ENCODE data around the gene ZBTB7A.

The ZBTB7A gene

DNA sequence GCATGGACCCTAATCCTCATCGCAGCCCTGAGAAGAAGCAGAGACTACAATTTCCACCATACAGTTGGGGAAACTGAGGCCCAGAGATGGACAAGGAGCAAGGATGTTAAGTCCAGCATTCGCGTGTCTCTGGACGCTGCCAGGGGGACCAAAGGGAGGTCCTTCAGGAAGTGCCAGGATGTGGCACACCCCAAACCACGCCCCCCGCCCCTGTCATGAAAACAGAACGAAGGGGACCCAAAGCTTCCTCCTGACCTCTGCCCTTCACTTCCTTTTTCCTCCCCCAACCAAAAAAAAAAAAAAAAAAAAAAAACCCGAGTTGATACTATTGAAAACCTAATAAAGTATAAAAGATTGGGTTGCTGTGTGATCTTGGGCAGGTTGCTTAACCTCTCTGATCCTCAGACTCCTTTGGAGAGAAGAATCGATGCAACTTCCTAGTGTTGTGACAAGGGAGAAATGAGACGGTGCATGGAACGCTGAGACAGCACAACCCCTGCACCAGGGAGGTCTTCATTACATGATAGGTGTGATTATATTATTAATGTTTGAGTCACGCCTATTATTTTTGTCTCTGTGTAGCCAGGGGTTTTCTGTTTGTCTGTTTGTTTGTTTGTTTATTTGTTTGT, 2.7 kb upstream of the ZBTB7A start:
- no peak for FAIRE-seq
- DNase-seq (ENCODE audit: low spot score): no peak

DNA sequence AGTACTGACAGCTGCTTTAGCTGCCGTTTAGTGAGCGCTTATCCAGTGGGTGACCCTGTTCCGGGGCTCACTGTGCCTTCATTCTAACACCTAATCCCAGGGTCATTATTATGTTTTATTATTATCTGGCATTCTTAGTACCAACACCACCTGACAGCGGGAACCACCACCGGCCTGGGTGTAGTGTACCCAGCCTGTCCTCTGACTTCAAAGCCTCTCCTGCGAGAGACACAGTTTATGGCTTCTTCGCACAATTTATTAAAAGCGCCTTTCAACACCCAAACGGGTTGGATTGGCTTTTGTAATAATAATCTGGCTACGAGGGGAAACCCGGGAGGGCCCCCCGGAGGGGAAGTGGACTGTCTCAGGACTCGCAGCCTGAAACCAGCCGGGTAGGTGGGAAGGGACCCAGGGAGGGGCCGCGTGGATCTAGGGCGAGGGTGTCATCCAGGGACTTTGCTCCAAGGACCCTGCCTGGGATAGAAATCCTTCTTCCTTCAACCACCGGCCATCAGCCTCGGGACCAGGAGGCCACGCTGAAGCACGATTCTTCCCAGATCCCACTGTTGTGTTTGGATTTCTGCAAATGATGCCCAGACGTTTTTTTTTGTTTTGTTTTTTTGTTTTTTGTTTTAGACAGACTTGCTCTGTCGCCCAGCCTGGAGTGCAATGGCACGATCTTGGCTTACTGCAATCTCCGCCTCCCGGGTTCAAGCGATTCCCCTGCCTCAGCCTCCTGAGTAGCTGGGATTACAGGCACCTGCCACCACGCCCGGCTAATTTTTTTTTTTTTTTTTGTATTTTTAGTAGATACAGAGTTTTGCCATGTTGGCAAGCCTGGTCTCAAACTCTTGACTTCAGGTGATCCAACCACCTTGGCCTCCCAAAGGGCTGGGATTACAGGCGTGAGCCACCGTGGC, 1.6 kb upstream of the ZBTB7A start:
- DNase-seq (ENCODE audit: low spot score): no peak
- no peak for FAIRE-seq

DNA sequence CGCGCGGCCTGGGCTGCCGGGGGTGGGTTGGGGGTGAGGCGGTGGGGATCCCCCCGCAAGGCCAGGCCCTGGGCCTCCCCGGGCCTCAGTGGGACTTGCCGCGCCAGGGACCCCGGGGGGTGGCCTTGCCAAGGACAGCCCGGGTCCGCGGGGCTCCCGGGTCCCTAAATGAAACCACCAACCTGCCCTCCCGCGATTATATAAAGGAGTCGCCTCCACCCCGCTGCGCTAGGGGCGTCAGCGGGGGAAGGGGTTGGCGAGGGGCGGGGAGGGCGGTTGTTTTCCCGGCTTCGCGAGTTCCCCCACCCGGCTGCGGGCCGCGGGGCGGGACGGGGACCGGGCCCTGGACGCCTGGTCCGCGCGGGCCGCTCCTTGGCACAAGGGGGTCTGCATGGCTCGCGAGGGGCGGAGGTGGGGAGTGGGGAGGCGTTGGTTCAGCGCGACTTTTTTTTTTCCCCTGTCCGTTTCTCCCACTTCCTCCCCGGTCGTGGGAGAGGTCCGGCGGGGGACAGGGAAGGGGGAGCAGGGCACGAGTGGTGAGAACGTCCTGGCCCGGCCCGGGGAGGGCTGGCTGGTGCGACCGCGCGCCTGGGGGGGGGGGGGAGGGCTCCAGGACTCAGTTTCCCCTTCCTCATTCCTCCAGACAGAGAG, 822 bp upstream of the ZBTB7A start:
- DNase-seq (ENCODE audit: low spot score) (peak; percentile 31), FAIRE-seq (no peak)

DNA sequence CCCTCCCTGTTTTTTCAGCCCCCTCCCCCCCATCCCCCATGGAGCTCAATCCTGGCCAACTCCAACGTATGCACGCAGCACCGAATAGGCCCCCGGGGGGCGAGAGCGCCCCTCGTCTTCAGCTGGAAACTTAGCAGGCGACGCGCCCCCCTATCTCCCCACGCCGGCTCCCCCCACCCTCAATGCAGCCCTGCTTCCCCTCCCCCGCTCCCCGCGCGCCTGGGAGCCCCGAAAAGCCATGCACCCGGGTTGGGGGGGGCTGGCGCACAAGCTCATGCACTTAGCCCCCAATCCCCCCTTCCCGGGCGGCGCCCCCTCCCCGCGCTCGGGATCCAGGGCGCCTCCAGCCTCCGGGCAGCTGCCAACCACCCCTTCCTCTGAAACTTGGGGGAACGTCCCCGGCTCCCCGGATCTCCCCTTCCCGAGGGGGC, 508 bp downstream of the ZBTB7A start:
- FAIRE-seq (no peak), DNase-seq (ENCODE audit: low spot score) (no peak)

DNA sequence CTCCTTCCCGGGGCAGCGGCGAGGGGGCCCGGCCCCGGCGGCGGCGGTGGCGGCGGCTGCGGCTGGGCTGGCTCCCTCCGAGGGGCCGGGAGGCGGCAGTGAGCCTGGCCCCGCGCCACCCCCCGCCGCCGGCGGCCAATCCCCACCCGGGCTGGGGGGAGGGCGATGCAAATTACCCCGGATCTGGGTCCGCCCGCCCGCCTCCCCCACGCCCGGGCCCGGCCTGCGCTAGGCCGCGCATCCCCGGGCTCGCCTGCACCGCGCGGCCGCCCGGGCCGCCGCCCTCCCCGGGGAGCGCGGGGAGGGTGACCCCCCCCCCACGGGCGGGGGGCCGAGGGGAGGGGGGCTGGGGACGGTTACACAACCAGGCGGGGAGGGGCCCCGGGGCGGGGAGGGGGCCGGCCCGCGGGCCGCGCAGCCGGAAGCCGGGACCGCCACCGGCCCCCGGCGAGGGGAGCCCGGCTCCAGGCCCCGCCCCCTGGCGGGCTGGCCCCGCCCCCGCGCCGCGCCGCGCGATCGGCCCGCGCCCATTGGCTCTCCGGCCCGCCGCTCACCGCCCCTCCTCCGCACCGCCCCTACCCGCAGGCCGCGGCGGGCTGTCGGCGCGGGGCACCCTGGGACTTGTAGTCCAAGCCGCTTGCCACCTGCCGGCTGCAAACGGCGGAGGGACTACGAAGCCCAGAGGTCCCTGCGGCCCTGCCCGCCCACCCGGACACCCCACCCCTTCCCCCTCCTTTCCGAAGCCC, 1.1 kb downstream of the ZBTB7A start:
- peak; percentile 44 for FAIRE-seq
- DNase-seq (ENCODE audit: low spot score): peak; percentile 97

DNA sequence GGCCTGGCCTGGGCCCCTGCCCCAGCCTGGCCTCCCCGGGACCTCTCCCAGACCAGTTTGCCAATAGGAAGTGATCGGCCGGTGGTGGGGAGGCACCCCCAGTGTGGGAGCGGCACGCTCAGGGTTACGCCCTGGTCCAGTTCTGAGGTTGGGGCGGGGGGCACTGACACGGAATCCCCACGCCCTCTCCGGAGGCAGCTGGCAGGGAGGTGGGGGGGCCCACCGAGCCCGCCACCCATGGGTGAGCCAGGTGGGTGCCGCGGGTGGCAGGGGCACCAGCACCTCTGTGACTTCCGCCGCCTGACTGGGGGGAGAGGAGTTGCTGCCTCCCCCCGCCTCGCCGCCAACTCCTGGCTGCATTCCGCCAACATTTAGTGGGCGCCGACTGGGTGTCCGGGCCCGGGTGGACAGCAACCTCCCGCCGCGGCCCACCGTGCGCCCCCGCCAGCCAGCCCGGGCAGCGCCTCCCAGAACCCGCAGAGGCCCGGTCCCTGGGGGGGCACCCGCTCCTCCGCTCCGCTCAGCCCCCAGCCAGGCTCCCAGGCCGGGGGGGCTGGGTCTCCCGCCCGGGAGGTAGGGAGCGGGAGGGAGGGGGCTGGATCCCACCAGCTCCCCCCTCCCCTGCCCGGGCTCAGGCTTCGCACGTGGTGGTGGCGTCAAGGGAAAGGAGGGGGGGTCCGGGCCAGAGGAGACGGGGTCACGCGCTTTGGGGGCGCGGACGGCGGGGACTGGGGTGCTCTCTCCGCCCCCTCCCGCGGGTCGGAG, 2.0 kb downstream of the ZBTB7A start:
- FAIRE-seq (no peak), DNase-seq (ENCODE audit: low spot score) (peak; percentile 33)

DNA sequence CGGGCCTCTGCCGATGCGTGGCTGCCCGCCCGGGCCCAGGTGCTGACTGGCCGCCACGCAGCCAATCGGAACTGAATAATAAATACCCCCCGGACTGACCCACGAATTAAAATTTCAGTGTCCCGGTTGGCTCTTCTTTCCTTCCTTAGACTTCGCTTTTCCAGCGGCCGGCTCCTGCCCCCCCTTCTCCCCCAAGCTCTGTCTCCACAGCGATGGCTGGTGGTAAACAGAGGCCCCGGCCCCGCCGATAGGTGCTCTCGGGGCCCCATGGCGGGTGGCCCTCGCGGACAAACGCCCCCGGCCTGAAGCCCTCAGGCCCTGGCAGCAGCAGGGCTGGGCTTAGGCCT, 2.6 kb downstream of the ZBTB7A start:
- no peak for DNase-seq (ENCODE audit: low spot score)

DNA sequence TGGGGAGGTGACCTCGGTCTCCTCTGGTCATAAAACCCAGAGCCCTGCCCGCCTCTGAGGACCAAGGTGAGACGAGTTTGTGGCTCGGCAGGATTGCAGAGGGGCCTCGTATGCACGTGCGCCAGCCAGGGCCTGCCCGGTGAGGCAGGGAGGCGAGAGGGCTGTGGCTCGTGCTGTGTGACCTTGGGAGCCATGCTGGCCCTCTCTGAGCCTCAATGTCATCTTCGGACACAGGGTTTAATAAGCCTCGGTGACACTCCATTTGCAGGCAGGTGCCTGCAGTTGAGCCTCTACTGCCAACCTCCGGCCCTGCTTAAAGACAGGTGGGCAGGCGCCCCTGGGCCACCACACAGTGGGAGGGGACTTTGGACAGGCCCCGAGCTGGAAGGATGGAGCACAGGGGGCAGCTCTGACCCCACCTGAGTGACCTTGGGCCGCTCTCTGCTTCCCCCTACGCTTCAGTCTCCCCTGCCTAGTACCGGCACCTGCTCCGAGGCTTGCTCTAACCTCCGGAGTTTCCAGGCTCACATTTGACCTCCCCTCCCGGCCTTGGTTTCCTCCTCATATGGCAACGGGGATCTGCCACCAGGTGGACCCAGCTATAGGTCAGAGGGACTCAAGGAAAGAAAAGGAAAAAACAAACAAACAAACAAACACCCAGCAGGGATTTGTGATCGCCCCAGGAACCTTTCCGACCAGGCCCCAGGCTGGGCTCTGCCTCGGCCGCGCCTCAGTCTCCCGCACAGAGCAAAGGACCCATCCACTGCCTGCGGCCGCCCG, 3.1 kb downstream of the ZBTB7A start:
- FAIRE-seq (no peak), DNase-seq (ENCODE audit: low spot score) (no peak)

More for the DNA sequence above, 2.6 kb downstream of the ZBTB7A start:
- FAIRE-seq: no peak

DNA sequence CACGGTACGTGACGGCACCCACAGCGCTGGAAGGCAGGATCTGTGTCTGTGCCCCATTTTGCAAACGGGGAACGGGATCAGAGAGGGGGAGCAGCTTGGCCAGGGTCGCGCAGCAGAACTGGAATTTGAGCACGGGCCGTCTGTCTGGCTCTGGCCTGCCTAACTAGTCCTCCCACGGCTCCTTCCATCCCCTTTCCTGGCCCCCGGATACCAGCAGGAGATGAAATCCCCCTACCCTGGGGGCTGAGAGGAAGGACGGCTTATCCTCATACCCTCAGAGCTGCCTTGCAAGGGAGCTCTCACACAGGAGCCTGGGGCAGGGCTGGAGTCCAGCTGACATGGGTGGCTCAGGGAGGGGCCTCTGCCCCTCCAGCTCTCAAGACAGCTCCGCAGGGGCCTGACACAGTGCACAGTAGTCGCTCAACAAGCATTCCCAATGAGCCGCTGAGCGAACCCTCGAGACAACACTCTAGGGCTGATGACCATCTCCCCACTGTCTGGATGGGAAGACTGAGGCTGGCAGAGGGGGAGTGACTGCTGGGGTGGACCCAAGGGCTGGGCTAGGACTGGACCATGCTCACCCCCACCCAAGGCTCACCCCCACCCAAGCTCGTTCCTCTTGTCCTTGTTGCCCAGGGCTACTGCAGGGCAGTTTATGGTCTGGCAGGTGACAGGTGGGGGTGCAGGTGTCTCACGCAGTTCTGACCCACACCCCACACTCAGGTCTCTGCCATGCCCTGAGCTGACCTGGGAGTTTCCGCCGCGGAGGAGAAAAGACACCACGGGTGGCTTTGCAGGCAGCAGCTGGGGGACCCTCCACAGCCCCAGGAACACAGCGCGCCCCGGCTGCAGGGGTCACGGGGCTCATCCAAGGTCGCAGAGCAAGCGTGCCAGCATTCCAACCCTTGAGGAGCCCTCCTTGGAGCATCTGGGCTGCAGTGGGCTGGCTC, 4.0 kb downstream of the ZBTB7A start:
- no peak for FAIRE-seq
- no peak for DNase-seq (ENCODE audit: low spot score)

DNA sequence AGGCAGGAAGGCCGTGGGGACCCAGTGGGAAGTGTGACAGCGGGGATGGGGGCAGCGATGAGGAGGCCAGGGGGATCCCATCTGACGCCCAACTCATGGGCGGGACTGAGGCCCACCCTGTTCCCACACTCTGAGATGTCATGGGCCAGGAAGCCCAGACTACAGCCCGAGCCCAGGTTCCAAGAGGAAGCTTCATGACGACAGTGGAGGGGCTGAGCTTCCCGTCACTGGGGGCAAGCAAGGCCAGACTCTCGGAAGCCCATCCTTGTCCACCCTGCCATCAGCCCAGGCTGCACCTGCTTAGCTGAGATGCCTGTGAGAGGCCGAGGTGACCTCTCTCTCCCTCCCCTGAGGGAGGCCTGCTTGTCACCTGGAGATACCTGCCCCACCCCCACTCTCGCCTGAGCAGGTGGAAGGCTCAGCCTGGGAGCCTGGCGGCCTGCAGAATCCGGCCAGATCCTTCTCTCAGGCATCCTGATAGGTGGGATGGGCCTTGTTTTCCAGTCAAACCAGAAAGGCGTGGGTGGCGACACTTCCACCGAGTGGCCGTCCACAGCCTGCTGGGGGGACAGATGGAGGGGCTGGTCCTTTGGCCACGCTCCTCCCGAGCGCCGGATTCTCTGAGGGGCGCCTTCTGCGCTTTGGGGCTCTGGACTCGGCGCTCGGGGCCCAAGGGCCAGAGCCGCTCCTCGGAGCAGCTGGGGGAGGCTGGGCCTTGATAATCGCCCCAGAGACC, 4.8 kb downstream of the ZBTB7A start:
- FAIRE-seq (no peak), DNase-seq (ENCODE audit: low spot score) (no peak)

DNA sequence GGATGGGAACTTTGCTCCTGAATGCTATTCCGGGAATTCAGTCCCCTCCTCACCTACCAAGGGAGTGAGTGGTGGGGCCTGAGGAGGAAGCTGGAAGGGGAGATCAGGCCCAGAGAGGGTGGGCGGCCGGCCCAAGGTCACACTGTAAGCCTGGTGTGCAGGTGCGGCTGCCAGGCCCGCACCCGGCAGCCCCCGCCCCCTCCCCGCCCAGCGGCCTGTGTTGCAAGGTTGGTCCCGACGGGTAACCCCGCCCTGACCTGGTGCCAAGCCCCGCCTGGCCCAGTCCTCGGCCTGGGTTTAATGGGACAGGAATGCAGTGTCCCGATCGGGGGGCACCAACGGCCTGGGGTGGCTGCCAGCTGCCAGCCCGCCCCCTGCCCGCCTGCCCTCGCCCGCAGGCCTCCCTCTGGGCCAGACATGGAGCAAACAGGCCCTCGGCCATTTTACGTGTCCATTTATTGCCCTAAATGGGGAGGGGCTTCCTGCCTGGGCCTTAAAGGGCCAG, 5.5 kb downstream of the ZBTB7A start:
- no peak for FAIRE-seq

DNA sequence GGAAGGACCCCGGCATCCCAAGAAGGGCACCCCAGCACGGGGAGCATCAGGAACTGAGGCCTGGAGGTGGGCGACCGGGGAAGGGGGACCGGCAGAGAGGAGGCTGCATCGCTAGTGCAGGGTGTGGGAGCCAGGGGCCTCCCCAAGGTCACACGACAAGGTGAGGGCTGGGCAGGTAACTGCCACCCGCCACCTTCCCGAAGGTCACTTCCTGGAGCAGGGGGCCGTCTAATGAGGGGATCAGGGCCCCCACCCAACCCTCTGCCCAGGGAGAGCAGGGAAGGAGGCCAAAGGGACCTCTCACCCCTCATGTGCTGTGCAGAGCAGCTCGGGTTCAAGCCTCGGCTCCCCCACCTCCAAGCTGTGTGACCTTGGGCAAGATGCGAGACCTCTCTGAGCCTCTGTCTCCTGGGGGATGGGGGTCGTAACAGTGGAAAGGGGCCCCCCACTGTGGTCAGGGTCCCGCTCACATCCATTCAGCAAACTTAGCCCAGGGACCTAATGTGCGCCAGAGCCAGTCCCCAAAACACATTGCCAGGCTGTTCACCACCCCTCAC, 6.0 kb downstream of the ZBTB7A start:
- DNase-seq (ENCODE audit: low spot score) (no peak), FAIRE-seq (no peak)

More for the DNA sequence above, 5.5 kb downstream of the ZBTB7A start:
- DNase-seq (ENCODE audit: low spot score): peak; percentile 28

DNA sequence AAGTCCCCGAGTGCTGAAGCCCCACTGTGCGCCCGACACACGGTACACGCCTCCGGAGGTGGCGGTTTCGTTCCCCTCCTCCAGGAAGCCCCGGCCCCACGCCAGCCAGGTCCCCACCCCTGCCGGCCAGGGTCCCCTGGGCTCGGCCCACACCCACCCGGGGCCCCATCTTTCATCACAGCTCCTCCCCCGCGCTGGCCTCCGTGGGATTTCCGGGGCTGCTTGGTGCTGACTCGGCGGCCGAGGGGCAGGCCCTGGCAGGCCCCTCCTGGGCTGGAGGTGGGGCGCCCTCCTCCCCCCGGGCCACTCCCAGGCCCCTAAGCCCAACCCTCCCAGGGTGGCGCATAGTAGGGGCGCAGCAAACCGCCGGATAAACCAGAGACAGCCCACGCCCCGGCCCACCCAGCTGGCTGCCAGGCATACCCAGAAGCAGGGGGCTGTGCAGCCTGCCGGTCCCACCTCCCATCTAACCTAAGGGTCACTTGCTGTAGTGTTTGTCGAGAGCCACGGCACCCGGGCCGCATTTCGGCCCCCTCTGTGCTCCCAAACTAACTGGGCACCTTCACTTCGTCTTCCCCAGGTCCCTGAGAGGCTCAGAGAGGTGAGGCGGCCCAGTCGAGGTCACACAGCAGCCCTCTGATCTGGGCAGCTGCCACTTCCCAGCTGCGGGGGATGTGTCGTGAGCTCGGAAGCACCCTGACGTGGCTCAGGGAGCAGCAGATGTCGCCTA, 6.6 kb downstream of the ZBTB7A start:
- DNase-seq (ENCODE audit: low spot score) (no peak), FAIRE-seq (no peak)

DNA sequence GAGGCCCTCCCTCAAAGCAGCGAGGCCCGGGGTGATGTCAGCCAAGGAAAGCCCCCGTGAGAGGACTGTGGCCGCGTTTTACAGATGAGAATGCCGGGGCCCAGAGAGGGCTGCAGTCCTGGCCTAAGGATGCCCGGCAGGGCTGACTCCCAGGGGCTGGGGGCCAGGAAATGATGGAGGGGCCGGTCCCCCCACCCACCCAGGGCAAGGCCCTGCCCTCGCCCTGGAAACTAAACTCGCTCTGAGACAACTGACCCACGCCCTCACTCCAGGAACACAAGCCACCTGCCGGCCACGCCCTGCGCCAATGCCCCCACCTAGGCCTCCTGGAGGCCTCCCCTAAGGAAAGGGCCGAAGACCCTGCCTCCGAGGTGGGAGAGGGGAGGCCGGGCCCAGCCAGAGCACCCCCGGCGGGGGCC, 7.2 kb downstream of the ZBTB7A start:
- no peak for FAIRE-seq

DNA sequence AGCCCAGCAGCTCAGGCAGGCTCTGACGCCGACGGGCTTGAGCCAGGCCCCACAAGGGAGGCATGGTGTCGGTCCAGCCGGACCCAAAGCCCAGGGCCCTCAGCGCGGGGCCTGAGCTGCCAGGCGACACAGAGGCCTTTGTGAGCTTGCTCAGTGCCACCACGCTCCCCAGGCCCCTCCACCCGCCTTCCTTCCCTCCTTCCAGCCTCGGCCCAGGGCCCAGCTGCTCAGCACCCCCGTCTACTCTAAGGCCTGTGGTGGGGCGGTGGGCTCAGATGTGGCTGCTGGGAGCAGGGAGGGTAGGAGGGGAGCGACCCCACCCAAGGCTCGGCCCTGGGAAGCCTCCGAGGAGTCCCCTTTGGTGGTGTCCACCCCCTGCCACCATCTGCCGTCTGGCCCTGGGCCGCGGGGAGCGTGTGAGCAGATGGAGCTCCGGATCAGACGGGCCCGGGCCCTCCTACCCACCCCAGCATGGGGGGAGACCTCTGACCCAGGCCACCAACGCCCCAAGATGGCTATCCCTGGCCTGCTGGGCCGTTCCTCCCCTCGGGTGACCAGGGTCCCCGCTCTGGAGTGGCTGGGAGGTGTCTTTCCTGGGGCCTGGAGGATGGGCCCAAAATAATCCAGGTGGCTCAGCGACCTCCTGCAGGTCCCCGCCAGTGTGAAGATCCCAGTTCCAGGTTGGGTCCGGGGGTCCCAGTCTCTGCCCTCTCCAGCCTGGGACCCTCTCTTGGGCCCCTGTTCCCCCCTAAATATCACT, 7.8 kb downstream of the ZBTB7A start:
- FAIRE-seq (no peak), DNase-seq (ENCODE audit: low spot score) (no peak)

More for the DNA sequence above, 7.2 kb downstream of the ZBTB7A start:
- no peak for DNase-seq (ENCODE audit: low spot score)

Data from urothelium cell line (cell line).